ENCODE data around the gene NUP107.

The NUP107 gene

DNA sequence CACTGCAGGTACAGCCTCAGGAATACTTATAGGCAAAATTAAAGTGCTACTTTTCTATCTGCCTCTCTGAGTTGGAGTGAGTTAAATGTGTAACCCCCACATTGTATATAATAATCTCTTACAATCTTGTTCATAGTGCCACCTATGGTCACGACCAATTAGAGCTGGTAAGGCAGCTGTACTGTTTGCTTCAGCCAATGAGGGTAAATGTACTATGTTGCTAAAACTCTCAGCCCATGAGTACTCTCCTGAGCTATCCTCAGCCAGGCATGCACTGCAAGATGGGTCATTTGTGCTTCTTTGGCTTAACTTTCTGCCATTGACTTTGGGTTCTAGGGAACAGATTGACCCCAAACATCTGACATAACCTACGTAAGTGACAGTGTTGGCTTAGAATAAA, 106.2 kb downstream of the NUP107 start:
- no peak for TF ChIP-seq ZNF274 (IDR thresholded peaks at IDR 0.05; ENCODE audit: low read depth, low read length)
- no peak overlapping the region for H3K4me3 ChIP-seq (ENCODE audit: low read length)

- no peak overlapping the region for H3K4me3 ChIP-seq (ENCODE audit: low read length)
Observed at GRCh38 chr12:68793436-68793835, 106.7 kb downstream of the NUP107 start.

DNA sequence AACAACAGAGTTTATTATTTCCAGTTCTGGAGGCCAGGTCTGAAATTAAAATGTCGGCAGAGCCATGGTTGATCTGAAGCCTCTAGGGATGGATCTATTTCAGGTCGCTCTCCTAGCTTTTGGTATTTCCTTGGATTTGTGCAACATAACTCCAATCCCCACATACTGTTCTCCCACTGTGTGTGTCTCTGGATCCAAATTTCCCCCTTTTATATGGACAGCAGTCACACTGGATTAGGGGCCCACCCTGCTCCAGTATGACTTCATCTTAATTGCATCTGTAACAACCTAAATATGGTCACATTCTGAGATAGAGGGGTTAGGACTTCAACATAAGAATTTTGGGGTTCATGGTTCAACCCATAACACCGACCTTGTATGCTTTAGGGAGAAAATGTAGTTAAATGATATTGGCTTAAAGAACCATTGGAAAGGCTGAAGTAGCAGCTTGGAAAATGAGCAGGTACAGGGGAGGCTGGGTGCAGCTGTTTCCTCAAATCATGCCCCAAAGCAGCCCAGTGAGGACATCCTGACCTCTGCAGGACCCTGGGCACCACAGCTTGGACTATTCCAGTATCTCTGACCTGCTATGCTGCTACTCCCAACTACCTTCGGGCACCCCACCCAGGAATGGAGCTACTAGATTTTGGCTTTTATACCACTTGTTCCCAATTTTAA, 107.3 kb downstream of the NUP107 start:
- H3K4me3 ChIP-seq (ENCODE audit: low read length), result no peak overlapping the region
- no peak for TF ChIP-seq ZNF274 (IDR thresholded peaks at IDR 0.05; ENCODE audit: low read depth, low read length)

More at GRCh38 chr12:68793436-68793835, 106.7 kb downstream of the NUP107 start:
- TF ChIP-seq ZNF274 (IDR thresholded peaks at IDR 0.05; ENCODE audit: low read depth, low read length), result no peak

- no peak for TF ChIP-seq ZNF274 (IDR thresholded peaks at IDR 0.05; ENCODE audit: low read depth, low read length)
- H3K4me3 ChIP-seq (ENCODE audit: low read length), result no peak overlapping the region
Observed at GRCh38 chr12:68794653-68795251, 108.0 kb downstream of the NUP107 start.
